SU-DHL-6 (cell line): ENCODE results near the gene RPL27A.

Source experiments
- H2AFZ ChIP-seq: fragments of 200-600 bp; sonication (generic); 2 replicates; pipeline ENCODE4 v1.6.1; 2014; ENCODE audit warnings: low read depth, mild to moderate bottlenecking, moderate library complexity, mixed read lengths, antibody characterized with exemption, low read length; ENCODE audit not compliant: severe bottlenecking
- H3F3A ChIP-seq: fragments of 200-600 bp; shearing (Covaris generic); 2 replicates; pipeline ENCODE4 v1.6.0; 2016; ENCODE audit warnings: antibody characterized with exemption, mild to moderate bottlenecking; ENCODE audit not compliant: insufficient read depth
- H3K27ac ChIP-seq: fragments of 200-600 bp; sonication (generic); 2 replicates; pipeline ENCODE4 v1.5.1; 2016; ENCODE audit warnings: low read depth, mild to moderate bottlenecking, low read length, moderate library complexity, mixed read lengths
- H3K27me3 ChIP-seq: fragments of 200-600 bp; sonication (generic), shearing (Covaris generic); 2 replicates; pipeline ENCODE4 v1.6.0; 2014; ENCODE audit warnings: mild to moderate bottlenecking, low read length
- H3K36me3 ChIP-seq: fragments of 200-600 bp; sonication (generic); 2 replicates; pipeline ENCODE4 v1.6.1; 2014; ENCODE audit warnings: mild to moderate bottlenecking, low read length, mixed read lengths
- H3K4me2 ChIP-seq: fragments of 300-600, 200-600 bp; shearing (Covaris generic), sonication (generic); 2 replicates; pipeline ENCODE4 v1.6.0; 2014; ENCODE audit warnings: low read length, low read depth, mild to moderate bottlenecking; ENCODE audit not compliant: poor library complexity, severe bottlenecking
- H3K4me3 ChIP-seq: fragments of 200-600 bp; sonication (generic); 2 replicates; pipeline ENCODE4 v1.5.1; 2014; ENCODE audit warnings: antibody characterized with exemption, low read length, mild to moderate bottlenecking, mixed read lengths; ENCODE audit not compliant: insufficient read depth, poor library complexity, severe bottlenecking
- H3K79me2 ChIP-seq: fragments of 200-600 bp; sonication (generic); 2 replicates; pipeline ENCODE4 v1.6.1; 2014; ENCODE audit warnings: mild to moderate bottlenecking, low read length, moderate library complexity; ENCODE audit not compliant: insufficient read depth
- H3K9ac ChIP-seq: fragments of 200-600 bp; sonication (generic); 2 replicates; pipeline ENCODE4 v1.7.0; 2014; ENCODE audit warnings: mild to moderate bottlenecking, low read length
- H3K9me2 ChIP-seq: fragments of 200-600 bp; sonication (generic); replicated peaks from 2 replicates; pipeline ENCODE4 v1.6.1; 2014; ENCODE audit warnings: low read length; ENCODE audit not compliant: insufficient read depth
- H3K9me3 ChIP-seq: fragments of 200-600 bp; sonication (generic); 2 replicates; pipeline ENCODE4 v1.6.1; 2014; ENCODE audit warnings: low read length, mixed read lengths; ENCODE audit not compliant: insufficient read depth
- H4K20me1 ChIP-seq: fragments of 200-600 bp; sonication (generic); 2 replicates; pipeline ENCODE4 v1.6.1; 2014; ENCODE audit warnings: low read depth, mild to moderate bottlenecking, antibody characterized with exemption, low read length, moderate library complexity, mixed read lengths
- CTCF ChIP-seq: fragments of 200-600 bp; sonication (generic); IDR thresholded peaks from one replicate; pipeline ENCODE4 v1.5.1; 2017; ENCODE audit warnings: antibody characterized with exemption, mild to moderate bottlenecking, low read length, moderate library complexity; ENCODE audit not compliant: insufficient read depth, poor library complexity, severe bottlenecking
- EZH2phosphoT487 ChIP-seq: fragments of 200-600 bp; sonication (generic), shearing (Covaris generic); conservative IDR thresholded peaks from 2 replicates; pipeline ENCODE4 v1.6.1; 2018; ENCODE audit warnings: mild to moderate bottlenecking, antibody characterized with exemption, low read length, moderate library complexity, mixed read lengths

RPL27A gene

GRCh38 chr11:8707541-8708191 is 25.1 kb downstream of the RPL27A start:
- H3K9me3 ChIP-seq: no peaks in the 10 kb centered on the region
- TF ChIP-seq EZH2phosphoT487: no peak
- no peak for TF ChIP-seq CTCF
- no peak overlapping the region for H3K27ac ChIP-seq
- H3K9ac ChIP-seq: no peak overlapping the region
- no peaks in the 10 kb centered on the region for H3F3A ChIP-seq
- no peaks in the 10 kb centered on the region for H3K27me3 ChIP-seq
- H3K79me2 ChIP-seq: no peaks in the 10 kb centered on the region
- H3K4me2 ChIP-seq: no peak overlapping the region
- no peak overlapping the region for H2AFZ ChIP-seq
- no peaks in the 10 kb centered on the region for H3K36me3 ChIP-seq
- H3K4me3 ChIP-seq: no peak overlapping the region
- no peaks in the 10 kb centered on the region for H3K9me2 ChIP-seq
- no peaks in the 10 kb centered on the region for H4K20me1 ChIP-seq

- H3K9me3 ChIP-seq: no peaks in the 10 kb centered on the region
- H3K27ac ChIP-seq: no peak overlapping the region
- no peak overlapping the region for H2AFZ ChIP-seq
- H3K4me2 ChIP-seq: no peak overlapping the region
- H3K79me2 ChIP-seq: no peaks in the 10 kb centered on the region
- TF ChIP-seq CTCF (no peak), EZH2phosphoT487 (no peak)
- no peaks in the 10 kb centered on the region for H4K20me1 ChIP-seq
- no peaks in the 10 kb centered on the region for H3K9me2 ChIP-seq
- H3K4me3 ChIP-seq: no peak overlapping the region
- H3F3A ChIP-seq: no peaks in the 10 kb centered on the region
- H3K9ac ChIP-seq: no peak overlapping the region
- no peaks in the 10 kb centered on the region for H3K27me3 ChIP-seq
- H3K36me3 ChIP-seq: no peaks in the 10 kb centered on the region
Measured at GRCh38 chr11:8709002-8709672, 26.5 kb downstream of the RPL27A start.

- H3K4me3 ChIP-seq: no peak overlapping the region
- H4K20me1 ChIP-seq: no peaks in the 10 kb centered on the region
- H3K36me3 ChIP-seq: no peaks in the 10 kb centered on the region
- no peak for TF ChIP-seq EZH2phosphoT487
- TF ChIP-seq CTCF: no peak
- H3K27ac ChIP-seq: no peak overlapping the region
- H3F3A ChIP-seq: no peaks in the 10 kb centered on the region
- H3K9ac ChIP-seq: no peak overlapping the region
- no peaks in the 10 kb centered on the region for H3K79me2 ChIP-seq
- H3K27me3 ChIP-seq: no peaks in the 10 kb centered on the region
- H3K9me2 ChIP-seq: no peaks in the 10 kb centered on the region
- no peak overlapping the region for H2AFZ ChIP-seq
- H3K4me2 ChIP-seq: no peak overlapping the region
- no peaks in the 10 kb centered on the region for H3K9me3 ChIP-seq
Measured at GRCh38 chr11:8709777-8710176, 27.2 kb downstream of the RPL27A start.
